GM12891 (cell line): Measurements from ENCODE around the gene ZNF467.

Experiments used
- POLR2A ChIP-seq: IDR thresholded peaks from 2 replicates; pipeline ENCODE4 v1.6.1; 2011; ENCODE audit warnings: low read depth, low read length, control low read depth
- POLR2AphosphoS5 ChIP-seq: IDR thresholded peaks from 2 replicates; pipeline ENCODE4 v1.6.1; 2011; ENCODE audit warnings: low read depth, low read length, control low read depth
- SPI1 ChIP-seq: IDR thresholded peaks from 2 replicates; pipeline ENCODE4 v1.6.1; 2011; ENCODE audit warnings: low read depth, low read length, control low read depth

DNA sequence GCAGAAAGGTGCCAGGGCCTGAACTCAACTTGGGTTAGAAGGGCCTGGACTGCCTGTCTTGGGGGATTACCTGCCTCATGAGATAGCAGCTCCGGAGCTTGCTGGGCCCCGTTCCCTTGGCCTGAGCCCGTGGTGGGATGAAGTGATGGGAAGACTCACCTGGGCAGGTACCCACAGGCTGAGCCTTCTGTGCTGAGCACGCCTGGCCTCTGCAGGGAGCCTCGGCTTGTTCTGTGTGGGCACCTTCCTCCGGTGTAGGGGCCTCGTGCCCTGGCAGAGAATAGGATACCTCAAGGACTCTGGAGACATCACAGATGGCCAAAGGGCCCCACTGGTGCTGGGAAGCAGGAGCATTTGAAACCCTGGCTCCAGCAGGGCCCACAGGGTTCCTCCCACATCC lies 4.5 kb downstream of the ZNF467 start:
- TF ChIP-seq POLR2A (no peak), POLR2AphosphoS5 (no peak), SPI1 (no peak)
